GM12891 (cell line): ENCODE measurements around the gene CYP26A1.

ENCODE experiments used
- POLR2A ChIP-seq: IDR thresholded peaks from 2 replicates; pipeline ENCODE4 v1.6.1; 2011; ENCODE audit warnings: low read depth, low read length, control low read depth
- POLR2AphosphoS5 ChIP-seq: IDR thresholded peaks from 2 replicates; pipeline ENCODE4 v1.6.1; 2011; ENCODE audit warnings: low read depth, low read length, control low read depth
- SPI1 ChIP-seq: IDR thresholded peaks from 2 replicates; pipeline ENCODE4 v1.6.1; 2011; ENCODE audit warnings: low read depth, low read length, control low read depth
- TAF1 ChIP-seq: IDR thresholded peaks from 2 replicates; pipeline ENCODE4 v1.6.1; 2011; ENCODE audit warnings: low read depth, low read length, control low read depth

DNA sequence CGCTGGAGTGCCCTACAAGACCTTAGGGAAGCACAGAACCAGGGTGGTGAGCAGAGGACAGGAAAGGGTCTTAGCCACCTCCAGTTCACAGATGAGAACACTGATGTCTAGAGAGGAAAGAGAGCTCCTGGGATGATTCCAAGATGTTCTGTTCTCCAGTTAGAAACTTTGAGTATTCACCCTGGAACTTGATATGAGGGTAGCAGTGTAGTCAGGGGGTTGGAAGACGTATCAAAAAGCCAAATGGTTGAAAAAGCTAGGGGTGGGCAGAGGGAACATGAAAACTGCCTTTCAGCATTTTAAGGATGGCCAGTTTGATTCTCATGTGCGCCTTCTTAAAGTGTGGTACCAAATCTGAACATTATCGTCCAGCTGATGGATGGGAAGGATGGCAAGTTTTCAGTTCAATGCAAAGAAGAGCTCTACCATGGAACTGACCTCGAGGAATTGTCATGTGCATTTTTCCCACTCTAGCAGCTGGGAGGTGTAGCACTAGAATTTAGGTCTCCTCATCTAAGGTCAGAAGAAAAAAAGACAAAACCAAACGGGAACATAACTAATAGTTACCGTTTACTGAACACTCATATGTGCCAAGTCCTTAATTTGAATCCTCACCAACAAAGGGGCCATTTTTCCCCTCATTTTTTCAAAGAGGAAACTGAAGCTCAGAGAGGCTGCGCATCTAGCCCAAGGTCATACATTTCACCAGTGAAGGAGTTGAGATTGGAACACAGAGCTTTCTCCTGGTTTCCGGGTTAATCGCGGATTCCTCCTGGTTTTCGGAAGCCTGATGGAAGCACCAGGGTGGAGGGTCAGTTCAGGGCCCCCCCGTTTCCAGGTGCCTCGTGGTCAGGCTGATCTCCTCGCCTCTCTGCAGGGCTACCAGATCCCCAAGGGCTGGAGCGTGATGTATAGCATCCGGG is 6.0 kb upstream of the CYP26A1 start:
- TF ChIP-seq SPI1 (no peak), TAF1 (no peak), POLR2A (no peak), POLR2AphosphoS5 (no peak)
